DND-41 (cell line): ENCODE measurements around the gene MARK4.

ENCODE experiments used
- CTCF ChIP-seq: IDR thresholded peaks from 2 replicates; pipeline ENCODE4 v1.5.1; 2012; ENCODE audit warnings: borderline replicate concordance, low read length, moderate library complexity, mild to moderate bottlenecking; ENCODE audit not compliant: poor library complexity, severe bottlenecking; ENCODE audit errors: extremely low read depth
- EZH2 ChIP-seq: IDR thresholded peaks from 3 replicates; pipeline ENCODE4 v1.6.1; 2012; ENCODE audit warnings: borderline replicate concordance, low read depth, mild to moderate bottlenecking, moderate library complexity, low read length, inconsistent platforms; ENCODE audit not compliant: severe bottlenecking

- TF ChIP-seq CTCF (no peak), EZH2 (no peak)
Observed at GRCh38 chr19:45352914-45353796, 102.1 kb downstream of the MARK4 start.
